Measurements from ENCODE around the gene PRMT9. TPM values are rescaled to one million over a fixed set of nuclear protein-coding genes. Genes with fewer than 3 reads are reported as not detected.
A peak's percentile ranks its signal among the peaks of the same experiment; 100 is the strongest.

The PRMT9 gene
- total and polyA plus RNA-seq, 10 of the 15 experiments (the other 5 are each of a cell fraction or from before 2014, with no cell fraction given) = 4.1 to 11.8 (median 7.6) TPM

- intact Hi-C loops (cut with micrococcal nuclease; ENCODE audit: unreplicated experiment) (loop anchor here (5.0 kb wide), 1 partner anchor 37 kb away; no protein-coding TSS in a partner anchor), in situ Hi-C loops (cut with MboI) (no loop called here)
- H3K4me1 ChIP-seq (ENCODE audit: control insufficient read depth, insufficient read depth, low read length) = no peaks in the 10 kb centered on the region
- peaks cover 18% of the 10 kb centered on the region for H3K79me2 ChIP-seq (ENCODE audit: control insufficient read depth, insufficient read depth, low read length)
- no peak for TF ChIP-seq PKNOX1 (IDR thresholded peaks at IDR 0.05)
- TF ChIP-seq BCL3 (IDR thresholded peaks at IDR 0.05; ENCODE audit: borderline replicate concordance, insufficient read depth, low read depth, low read length, poor library complexity, severe bottlenecking) = peak; percentile 42
- peak; percentile 2 to 35 (median 27); a peak in 4 of 6 replicates for TF ChIP-seq CTCF (IDR thresholded peaks at IDR 0.05 in 2 of 3, conservative IDR thresholded peaks at IDR 0.05 in 1 of 3; ENCODE audit: control insufficient read depth in 2 of 3, extremely low read depth in 1 of 3, insufficient read depth in 1 of 3, low read depth in 3 of 3, low read length in 3 of 3)
- over 99% methylated on average over 12 of the region's 12 CpGs for WGBS (ENCODE audit: insufficient coverage, insufficient replicate concordance, low lambda C conversion rate, missing lambda C conversion rate)
- DNase-seq (ENCODE audit: low read depth, low spot score) (no peak), FAIRE-seq (no peak), ATAC-seq (no peak)
- H3K9me3 ChIP-seq (replicated peaks; ENCODE audit: control insufficient read depth, insufficient read depth, low read length) = no peaks in the 10 kb centered on the region; the same call in 2 of the 3 replicates
- no peak overlapping the region for H3K9ac ChIP-seq (ENCODE audit: control insufficient read depth, insufficient read depth, low read length)
- ChIA-PET RAD21 (ENCODE audit: unreplicated experiment) (interaction anchor here (2.0 kb wide), 1 partner anchor 188 kb away, joined by 8 read pairs; no protein-coding TSS in a partner anchor), POLR2A (interaction anchor here (0.8 kb wide), 1 partner anchor 61 kb away, joined by 4 read pairs; the partner anchor contains the start of gene TMEM184C), SMC1A (ENCODE audit: uncharacterized antibody, unreplicated experiment) (interaction anchor here (1.1 to 3.8 kb wide), 2 partner anchors 45 to 187 kb away, joined by 3 to 22 read pairs; no protein-coding TSS in a partner anchor), CTCF (interaction anchor here (0.9 to 6.3 kb wide), 3 partner anchors 19 to 187 kb away, joined by 3 to 34 read pairs (median 4); no protein-coding TSS in a partner anchor)
- H3K27ac ChIP-seq (ENCODE audit: control insufficient read depth, insufficient read depth) = no peak overlapping the region
- no peak overlapping the region for H3K4me2 ChIP-seq (ENCODE audit: control insufficient read depth, insufficient read depth)
- BruUV-seq (replicated peaks) = no TSS peak
- no peak overlapping the region for H2AFZ ChIP-seq (ENCODE audit: control insufficient read depth, low read depth, low read length)
- peaks cover 1 to 5% of the 10 kb centered on the region in 2 experiments; a peak in 2 of 4 replicates for H3K36me3 ChIP-seq (ENCODE audit: control insufficient read depth in 2 of 2, insufficient read depth in 2 of 2, low read length in 1 of 2)
- no peaks in the 10 kb centered on the region for H4K20me1 ChIP-seq (ENCODE audit: control insufficient read depth, insufficient read depth)
- H3K4me3 ChIP-seq = no peak overlapping the region
- no peaks in the 10 kb centered on the region for H3K27me3 ChIP-seq (replicated peaks in 1 of 2; ENCODE audit: control insufficient read depth in 2 of 2, insufficient read depth in 2 of 2, low read length in 1 of 2)
These were observed 5.0 kb downstream of the PRMT9 start for GRCh38 chr4:147678796-147679549.

Data from GM12878 (cell line).